Liver (tissue), 3 donors: ENCODE measurements around the gene CDK19.

Source experiments
- CTCF ChIP-seq: fragments of 150-350 bp; IDR thresholded peaks from 2 replicates; pipeline ENCODE4 v1.5.1; 2017; ENCODE audit warnings: improper control_type of control experiment, low read depth, low read length; ENCODE audit not compliant: missing input control
- FOXA1 ChIP-seq: IDR thresholded peaks from 2 replicates; pipeline ENCODE4 v1.6.1; 2016; ENCODE audit warnings: antibody characterized with exemption
- GABPA ChIP-seq, 2 donors: IDR thresholded peaks in 1 of 2; conservative IDR thresholded peaks in 1 of 2; 2 replicates each; pipeline ENCODE4 v1.6.1; 2016; ENCODE audit warnings: antibody characterized with exemption in 2 of 2, mild to moderate bottlenecking in 1 of 2, moderate library complexity in 1 of 2
- JUND ChIP-seq, 2 donors: IDR thresholded peaks; 2 replicates each; pipeline ENCODE4 v1.6.1; 2016; ENCODE audit warnings: antibody characterized with exemption in 2 of 2
- RAD21 ChIP-seq, 2 donors: IDR thresholded peaks; 2 replicates each; pipeline ENCODE4 v1.6.1; 2016; ENCODE audit warnings: antibody characterized with exemption in 2 of 2, mild to moderate bottlenecking in 2 of 2
- SP1 ChIP-seq: IDR thresholded peaks from 2 replicates; pipeline ENCODE4 v1.6.1; 2018; ENCODE audit warnings: antibody characterized with exemption, mild to moderate bottlenecking
- TAF1 ChIP-seq: conservative IDR thresholded peaks from 2 replicates; pipeline ENCODE4 v1.6.1; 2016; ENCODE audit warnings: antibody characterized with exemption, mild to moderate bottlenecking
- YY1 ChIP-seq: IDR thresholded peaks from 2 replicates; pipeline ENCODE4 v1.6.1; 2016; ENCODE audit warnings: antibody characterized with exemption, mild to moderate bottlenecking
- TF ChIP-seq, protein P1 (sequence below): IDR thresholded peaks from 2 replicates; pipeline ENCODE4 v1.6.1; 2016; ENCODE audit warnings: antibody characterized with exemption, mild to moderate bottlenecking
- TF ChIP-seq, protein P2 (sequence below): IDR thresholded peaks from 2 replicates; pipeline ENCODE4 v1.6.1; 2016; ENCODE audit warnings: antibody characterized with exemption
- TF ChIP-seq, protein P3 (sequence below): IDR thresholded peaks from 2 replicates; pipeline ENCODE4 v1.6.1; 2016; ENCODE audit warnings: antibody characterized with exemption
- TF ChIP-seq, protein P4 (sequence below): IDR thresholded peaks from 2 replicates; pipeline ENCODE4 v1.6.1; 2016; ENCODE audit warnings: antibody characterized with exemption
- donor health status: healthy.
- donor health status: healthy.

DNA sequence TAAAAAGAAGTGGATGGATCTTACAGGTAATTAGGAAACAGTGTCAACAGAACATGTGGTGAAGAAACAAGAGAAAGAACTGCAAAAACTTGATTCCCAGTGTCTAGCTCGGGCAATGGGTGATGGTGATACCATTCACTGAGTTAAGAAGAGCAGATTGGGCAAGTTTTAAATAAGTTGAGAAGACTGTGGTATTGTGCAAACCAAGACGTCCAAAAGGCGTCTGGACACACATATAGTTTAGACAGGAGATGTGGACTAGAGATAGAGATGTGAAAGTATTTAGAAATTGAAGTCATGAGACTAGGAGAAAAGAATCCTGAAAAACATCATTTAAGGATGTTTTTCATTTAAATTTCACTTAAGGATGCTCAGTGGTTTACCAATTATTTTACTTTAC lies 53.9 kb downstream of the CDK19 start:
- TF ChIP-seq CTCF (no peak), YY1 (no peak), JUND (IDR thresholded peaks at IDR 0.05) (no peak), SP1 (no peak), TAF1 (no peak), RAD21 (IDR thresholded peaks at IDR 0.05) (no peak), GABPA (IDR thresholded peaks at IDR 0.05 in 1 of 2, conservative IDR thresholded peaks at IDR 0.05 in 1 of 2) (no peak), FOXA1 (no peak)
- TF ChIP-seq, protein P1, sequence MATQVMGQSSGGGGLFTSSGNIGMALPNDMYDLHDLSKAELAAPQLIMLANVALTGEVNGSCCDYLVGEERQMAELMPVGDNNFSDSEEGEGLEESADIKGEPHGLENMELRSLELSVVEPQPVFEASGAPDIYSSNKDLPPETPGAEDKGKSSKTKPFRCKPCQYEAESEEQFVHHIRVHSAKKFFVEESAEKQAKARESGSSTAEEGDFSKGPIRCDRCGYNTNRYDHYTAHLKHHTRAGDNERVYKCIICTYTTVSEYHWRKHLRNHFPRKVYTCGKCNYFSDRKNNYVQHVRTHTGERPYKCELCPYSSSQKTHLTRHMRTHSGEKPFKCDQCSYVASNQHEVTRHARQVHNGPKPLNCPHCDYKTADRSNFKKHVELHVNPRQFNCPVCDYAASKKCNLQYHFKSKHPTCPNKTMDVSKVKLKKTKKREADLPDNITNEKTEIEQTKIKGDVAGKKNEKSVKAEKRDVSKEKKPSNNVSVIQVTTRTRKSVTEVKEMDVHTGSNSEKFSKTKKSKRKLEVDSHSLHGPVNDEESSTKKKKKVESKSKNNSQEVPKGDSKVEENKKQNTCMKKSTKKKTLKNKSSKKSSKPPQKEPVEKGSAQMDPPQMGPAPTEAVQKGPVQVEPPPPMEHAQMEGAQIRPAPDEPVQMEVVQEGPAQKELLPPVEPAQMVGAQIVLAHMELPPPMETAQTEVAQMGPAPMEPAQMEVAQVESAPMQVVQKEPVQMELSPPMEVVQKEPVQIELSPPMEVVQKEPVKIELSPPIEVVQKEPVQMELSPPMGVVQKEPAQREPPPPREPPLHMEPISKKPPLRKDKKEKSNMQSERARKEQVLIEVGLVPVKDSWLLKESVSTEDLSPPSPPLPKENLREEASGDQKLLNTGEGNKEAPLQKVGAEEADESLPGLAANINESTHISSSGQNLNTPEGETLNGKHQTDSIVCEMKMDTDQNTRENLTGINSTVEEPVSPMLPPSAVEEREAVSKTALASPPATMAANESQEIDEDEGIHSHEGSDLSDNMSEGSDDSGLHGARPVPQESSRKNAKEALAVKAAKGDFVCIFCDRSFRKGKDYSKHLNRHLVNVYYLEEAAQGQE, result no peak
- TF ChIP-seq, protein P2, sequence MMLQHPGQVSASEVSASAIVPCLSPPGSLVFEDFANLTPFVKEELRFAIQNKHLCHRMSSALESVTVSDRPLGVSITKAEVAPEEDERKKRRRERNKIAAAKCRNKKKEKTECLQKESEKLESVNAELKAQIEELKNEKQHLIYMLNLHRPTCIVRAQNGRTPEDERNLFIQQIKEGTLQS, result no peak
- TF ChIP-seq, protein P3, sequence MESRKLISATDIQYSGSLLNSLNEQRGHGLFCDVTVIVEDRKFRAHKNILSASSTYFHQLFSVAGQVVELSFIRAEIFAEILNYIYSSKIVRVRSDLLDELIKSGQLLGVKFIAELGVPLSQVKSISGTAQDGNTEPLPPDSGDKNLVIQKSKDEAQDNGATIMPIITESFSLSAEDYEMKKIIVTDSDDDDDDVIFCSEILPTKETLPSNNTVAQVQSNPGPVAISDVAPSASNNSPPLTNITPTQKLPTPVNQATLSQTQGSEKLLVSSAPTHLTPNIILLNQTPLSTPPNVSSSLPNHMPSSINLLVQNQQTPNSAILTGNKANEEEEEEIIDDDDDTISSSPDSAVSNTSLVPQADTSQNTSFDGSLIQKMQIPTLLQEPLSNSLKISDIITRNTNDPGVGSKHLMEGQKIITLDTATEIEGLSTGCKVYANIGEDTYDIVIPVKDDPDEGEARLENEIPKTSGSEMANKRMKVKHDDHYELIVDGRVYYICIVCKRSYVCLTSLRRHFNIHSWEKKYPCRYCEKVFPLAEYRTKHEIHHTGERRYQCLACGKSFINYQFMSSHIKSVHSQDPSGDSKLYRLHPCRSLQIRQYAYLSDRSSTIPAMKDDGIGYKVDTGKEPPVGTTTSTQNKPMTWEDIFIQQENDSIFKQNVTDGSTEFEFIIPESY, result no peak
- TF ChIP-seq, protein P4, sequence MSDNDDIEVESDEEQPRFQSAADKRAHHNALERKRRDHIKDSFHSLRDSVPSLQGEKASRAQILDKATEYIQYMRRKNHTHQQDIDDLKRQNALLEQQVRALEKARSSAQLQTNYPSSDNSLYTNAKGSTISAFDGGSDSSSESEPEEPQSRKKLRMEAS, result no peak
